Hepatocyte (in vitro differentiated cells): ENCODE data around the gene TFE3. TPM values are rescaled to one million over a fixed set of nuclear protein-coding genes. Genes with fewer than 3 reads are reported as not detected.

Source experiments
- DNase-seq: peaks from one replicate; pipeline ENCODE4 v3.0.0-alpha.2; 2016; ENCODE audit warnings: low spot score
- H2AFZ ChIP-seq: fragments of 200-600 bp; sonication (generic); 2 replicates; pipeline ENCODE4 v1.6.0; 2016; ENCODE audit warnings: antibody characterized with exemption, mild to moderate bottlenecking
- H3K27ac ChIP-seq: fragments of 200-600 bp; sonication (generic); 2 replicates; pipeline ENCODE4 v1.5.1; 2016; ENCODE audit warnings: mild to moderate bottlenecking
- H3K27me3 ChIP-seq: fragments of 200-600 bp; sonication (generic); 2 replicates; pipeline ENCODE4 v1.6.1; 2016
- H3K36me3 ChIP-seq: fragments of 200-600 bp; sonication (generic); replicated peaks from 2 replicates; pipeline ENCODE4 v1.5.1; 2016; ENCODE audit warnings: low read depth; ENCODE audit not compliant: insufficient read depth
- H3K4me1 ChIP-seq: fragments of 200-600 bp; sonication (generic); 2 replicates; pipeline ENCODE4 v1.5.1; 2016; ENCODE audit warnings: mild to moderate bottlenecking, moderate library complexity; ENCODE audit not compliant: insufficient read depth
- H3K4me2 ChIP-seq: fragments of 200-600 bp; sonication (generic); 2 replicates; pipeline ENCODE4 v1.6.0; 2016
- H3K4me3 ChIP-seq: fragments of 200-600 bp; sonication (generic); 2 replicates; pipeline ENCODE4 v1.5.1; 2016; ENCODE audit warnings: mild to moderate bottlenecking
- H3K79me2 ChIP-seq: fragments of 200-600 bp; sonication (generic); 2 replicates; pipeline ENCODE4 v1.6.0; 2017; ENCODE audit warnings: mild to moderate bottlenecking
- H3K9me2 ChIP-seq: fragments of 200-600 bp; sonication (generic); replicated peaks from 2 replicates; pipeline ENCODE4 v1.6.0; 2017; ENCODE audit warnings: mild to moderate bottlenecking; ENCODE audit not compliant: insufficient read depth
- H3K9me3 ChIP-seq: fragments of 200-600 bp; sonication (generic); 2 replicates; pipeline ENCODE4 v1.5.1; 2016; ENCODE audit warnings: low read depth, mild to moderate bottlenecking
- H4K20me1 ChIP-seq: fragments of 200-600 bp; sonication (generic); 2 replicates; pipeline ENCODE4 v1.6.0; 2016; ENCODE audit warnings: mild to moderate bottlenecking; ENCODE audit not compliant: insufficient read depth, poor library complexity, severe bottlenecking
- CTCF ChIP-seq: fragments of 200-600 bp; sonication (generic); IDR thresholded peaks from 2 replicates; pipeline ENCODE4 v1.5.1; 2016; ENCODE audit warnings: antibody characterized with exemption, mild to moderate bottlenecking; ENCODE audit not compliant: poor library complexity
- EZH2 ChIP-seq: fragments of 200-600 bp; sonication (generic); IDR thresholded peaks from 2 replicates; pipeline ENCODE4 v1.6.1; 2016; ENCODE audit warnings: antibody characterized with exemption, mild to moderate bottlenecking, borderline replicate concordance
- EZH2phosphoT487 ChIP-seq: fragments of 200-600 bp; sonication (generic); IDR thresholded peaks from one replicate; pipeline ENCODE4 v1.6.1; 2018; ENCODE audit warnings: antibody characterized with exemption, mild to moderate bottlenecking, low read depth, moderate library complexity; ENCODE audit not compliant: unreplicated experiment, severe bottlenecking
- WGBS: methylation state at CpG from one replicate; pipeline ENCODE4 v1.1.6; 2016; ENCODE audit warnings: low lambda C conversion rate; ENCODE audit errors: missing lambda C conversion rate; 5-methylcytosine and 5-hydroxymethylcytosine counted together
- polyA plus RNA-seq: library from polyadenylated mRNA; unstranded; fragments of >200 nt; fragmentation: Nextera tagmentation; extraction: Ambion mirVana; gene quantifications from 2 replicates; pipeline ENCODE4 v1.2.1, GENCODE V29; 2016
- total RNA-seq: library from RNA; depleted of rRNA; stranded (reverse); fragments of >200 nt; gene quantifications from 2 replicates; pipeline ENCODE4 v1.2.3, GENCODE V29; 2014

Gene TFE3
- total and polyA plus RNA-seq, 2 experiments from 2014 or later, result 38.3 to 59.8 TPM

GRCh38 chrX:49002091-49002935, 40.8 kb downstream of the TFE3 start, which contains the start of gene GRIPAP1:
TSS of gene GRIPAP1 (minus strand) at chrX:49002264. CDS start at chrX:49002229, 35 bp downstream.
- TF ChIP-seq EZH2 (no peak), EZH2phosphoT487 (no peak), CTCF (no peak)
- DNase-seq, result peak; percentile 87
- Histone ChIP-seq H4K20me1 (no peaks in the 10 kb centered on the region), H3K9me2 (no peaks in the 10 kb centered on the region), H3K27me3 (no peaks in the 10 kb centered on the region), H3K79me2 (peaks cover 14% of the 10 kb centered on the region), H3K27ac (peak within 1 kb of the TSS; percentile 79), H3K36me3 (no peaks in the 10 kb centered on the region), H3K9me3 (no peaks in the 10 kb centered on the region), H3K4me2 (peak within 1 kb of the TSS; percentile 72), H3K4me1 (no peaks in the 10 kb centered on the region), H2AFZ (peak within 1 kb of the TSS; percentile 80), H3K4me3 (peak within 1 kb of the TSS; percentile 48)
- WGBS, result 29% methylated on average over 35 of the region's 38 CpGs

GRCh38 chrX:49001521-49002090, 41.6 kb downstream of the TFE3 start:
- Histone ChIP-seq H4K20me1 (no peaks in the 10 kb centered on the region), H3K4me3 (peak overlapping the region; percentile 48), H3K9me3 (no peaks in the 10 kb centered on the region), H3K4me1 (no peaks in the 10 kb centered on the region), H3K27ac (peak overlapping the region; percentile 79), H2AFZ (peak overlapping the region; percentile 80), H3K79me2 (peaks cover 14% of the 10 kb centered on the region), H3K36me3 (no peaks in the 10 kb centered on the region), H3K4me2 (peak overlapping the region; percentile 72), H3K9me2 (no peaks in the 10 kb centered on the region), H3K27me3 (no peaks in the 10 kb centered on the region)
- TF ChIP-seq EZH2phosphoT487, result no peak
- TF ChIP-seq EZH2, result no peak
- TF ChIP-seq CTCF, result no peak
- 54% methylated on average over 17 of the region's 17 CpGs for WGBS
- peak; percentile 20 for DNase-seq

- Histone ChIP-seq H3K9me2 (no peaks in the 10 kb centered on the region), H3K4me2 (peak overlapping the region; percentile 72), H3K9me3 (no peaks in the 10 kb centered on the region), H3K27ac (no peak overlapping the region), H4K20me1 (no peaks in the 10 kb centered on the region), H3K27me3 (no peaks in the 10 kb centered on the region), H3K4me1 (no peaks in the 10 kb centered on the region), H3K79me2 (peaks cover 14% of the 10 kb centered on the region), H2AFZ (no peak overlapping the region), H3K4me3 (no peak overlapping the region), H3K36me3 (no peaks in the 10 kb centered on the region)
- no peak for DNase-seq
- TF ChIP-seq CTCF (no peak), EZH2 (no peak), EZH2phosphoT487 (no peak)
- 87% methylated on average over 4 of the region's 4 CpGs for WGBS
Measured at GRCh38 chrX:49000636-49001035, 42.5 kb downstream of the TFE3 start.
